ENCODE results near the gene LRRC36. TPM values are rescaled to one million over a fixed set of nuclear protein-coding genes. Genes with fewer than 3 reads are reported as not detected.

The LRRC36 gene
- total and polyA plus RNA-seq, 10 donors: 0.46 to 2.3 (median 0.74) TPM; not detected in 3

- Histone ChIP-seq H3K27me3 (replicated peaks in 1 of 7) (peaks cover 0 to 58% (median 19%) of the 10 kb centered on the region in 7 donors), H3K27ac (peak overlapping the region in 3 of 8 donors; percentile 6 to 56 (median 40)), H3K36me3 (no peaks in the 10 kb centered on the region), H3K4me3 (no peak overlapping the region), H3K4me1 (peaks cover 31 to 73% (median 54%) of the 10 kb centered on the region in 6 donors), H3K9me3 (no peaks in the 10 kb centered on the region)
- intact Hi-C loops (cut with DNase I; ENCODE audit: low total_unique reads): no loop called here
- peak; percentile 47 for DNase-seq
- WGBS, 5 donors: 76 to 82% (median 79%) methylated on average over 10 to 15 of the region's 15 CpGs
- TF ChIP-seq POLR2A (IDR thresholded peaks at IDR 0.05): no peak
- TF ChIP-seq CTCF (IDR thresholded peaks at IDR 0.05 in 8 of 11, conservative IDR thresholded peaks at IDR 0.05 in 3 of 11): no peak
- no peak for TF ChIP-seq POLR2AphosphoS5 (IDR thresholded peaks at IDR 0.05)
These were observed 70.6 kb downstream of the LRRC36 start for GRCh38 chr16:67397036-67397801.

GRCh38 chr16:67397812-67398545 is 71.4 kb downstream of the LRRC36 start:
- intact Hi-C loops (cut with DNase I; ENCODE audit: low total_unique reads): no loop called here
- H3K4me1 ChIP-seq: peaks cover 29 to 66% (median 49%) of the 10 kb centered on the region in 6 donors
- DNase-seq: peak; percentile 72
- TF ChIP-seq CTCF (IDR thresholded peaks at IDR 0.05 in 8 of 11, conservative IDR thresholded peaks at IDR 0.05 in 3 of 11) (no peak), POLR2A (IDR thresholded peaks at IDR 0.05) (no peak), POLR2AphosphoS5 (IDR thresholded peaks at IDR 0.05) (peak in 1 of 3 donors; percentile 17)
- H3K9me3 ChIP-seq: no peaks in the 10 kb centered on the region
- no peak overlapping the region for H3K4me3 ChIP-seq
- H3K27ac ChIP-seq: no peak overlapping the region
- peaks cover 0 to 51% (median 18%) of the 10 kb centered on the region in 7 donors for H3K27me3 ChIP-seq (replicated peaks in 1 of 7)
- no peaks in the 10 kb centered on the region for H3K36me3 ChIP-seq
- WGBS, 5 donors: 85 to 92% (median 89%) methylated on average over 19 to 22 of the region's 22 CpGs

GRCh38 chr16:67398546-67399217 is 72.1 kb downstream of the LRRC36 start:
- peak; percentile 48 for DNase-seq
- Histone ChIP-seq H3K9me3 (no peaks in the 10 kb centered on the region), H3K27me3 (replicated peaks in 1 of 7) (peaks cover 0 to 44% (median 15%) of the 10 kb centered on the region in 7 donors), H3K36me3 (no peaks in the 10 kb centered on the region), H3K27ac (no peak overlapping the region), H3K4me1 (peaks cover 22 to 62% (median 45%) of the 10 kb centered on the region in 6 donors), H3K4me3 (peak overlapping the region in 1 of 8 donors; percentile 40)
- TF ChIP-seq POLR2A (IDR thresholded peaks at IDR 0.05) (no peak), CTCF (IDR thresholded peaks at IDR 0.05 in 8 of 11, conservative IDR thresholded peaks at IDR 0.05 in 3 of 11) (no peak), POLR2AphosphoS5 (IDR thresholded peaks at IDR 0.05) (no peak)
- WGBS, 5 donors: 86 to 95% (median 89%) methylated on average over 17 to 19 of the region's 19 CpGs
- intact Hi-C loops (cut with DNase I; ENCODE audit: low total_unique reads): no loop called here
